H9 (cell line): ENCODE measurements around the gene NTF4. TPM values are rescaled to one million over a fixed set of nuclear protein-coding genes. Genes with fewer than 3 reads are reported as not detected.

Experiments used
- DNase-seq: peaks from one replicate; pipeline ENCODE4 v3.0.0-alpha.2; 2017
- H2AFZ ChIP-seq: one replicate; pipeline ENCODE4 v1.6.1; 2013; ENCODE audit warnings: mild to moderate bottlenecking, low read length, control low read depth, moderate library complexity
- H2AK5ac ChIP-seq: 2 replicates; pipeline ENCODE4 v1.6.1; 2013; ENCODE audit warnings: low read length, control low read depth, mixed read lengths; ENCODE audit not compliant: insufficient read length
- H2BK120ac ChIP-seq: one replicate; pipeline ENCODE4 v1.6.1; 2013; ENCODE audit warnings: low read depth, mild to moderate bottlenecking, low read length, control low read depth, inconsistent platforms; ENCODE audit not compliant: poor library complexity, severe bottlenecking
- H2BK12ac ChIP-seq: 2 replicates; pipeline ENCODE4 v1.6.1; 2013; ENCODE audit warnings: low read length, control low read depth, mixed read lengths, low read depth; ENCODE audit not compliant: insufficient read length
- H2BK15ac ChIP-seq: 2 replicates; pipeline ENCODE4 v1.6.1; 2013; ENCODE audit warnings: low read depth, low read length, control low read depth
- H2BK20ac ChIP-seq: one replicate; pipeline ENCODE4 v1.6.1; 2013; ENCODE audit warnings: low read depth, mild to moderate bottlenecking, low read length, control low read depth, inconsistent platforms; ENCODE audit not compliant: poor library complexity, severe bottlenecking
- H2BK5ac ChIP-seq: 2 replicates; pipeline ENCODE4 v1.6.1; 2013; ENCODE audit warnings: low read length, control low read depth, mixed read lengths; ENCODE audit not compliant: insufficient read length
- H3K14ac ChIP-seq: 2 replicates; pipeline ENCODE4 v1.6.1; 2013; ENCODE audit warnings: low read length, control low read depth; ENCODE audit not compliant: insufficient read depth
- H3K18ac ChIP-seq: 2 replicates; pipeline ENCODE4 v1.6.1; 2013; ENCODE audit warnings: low read depth, mild to moderate bottlenecking, mixed read lengths, low read length, control low read depth; ENCODE audit not compliant: insufficient read length
- H3K23ac ChIP-seq: 2 replicates; pipeline ENCODE4 v1.6.1; 2013; ENCODE audit warnings: low read length, control low read depth, mixed read lengths, low read depth; ENCODE audit not compliant: insufficient read length
- H3K23me2 ChIP-seq: 2 replicates; pipeline ENCODE4 v1.6.1; 2013; ENCODE audit warnings: low read depth, mild to moderate bottlenecking, mixed read lengths, low read length, control low read depth; ENCODE audit not compliant: insufficient read length, poor library complexity, severe bottlenecking
- H3K27ac ChIP-seq: 2 replicates; pipeline ENCODE4 v1.5.1; 2013; ENCODE audit warnings: low read length, control low read depth, mixed read lengths, low read depth; ENCODE audit not compliant: insufficient read length
- H3K27me3 ChIP-seq: 2 replicates; pipeline ENCODE4 v1.6.1; 2013; ENCODE audit warnings: low read length, control low read depth, inconsistent platforms; ENCODE audit not compliant: insufficient read depth
- H3K4ac ChIP-seq: 2 replicates; pipeline ENCODE4 v1.6.1; 2013; ENCODE audit warnings: low read depth, mild to moderate bottlenecking, control low read depth, inconsistent platforms, low read length, moderate library complexity
- H3K4me1 ChIP-seq: 2 replicates; pipeline ENCODE4 v1.6.1; 2013; ENCODE audit warnings: low read length, control low read depth, inconsistent platforms; ENCODE audit not compliant: insufficient read depth
- H3K4me2 ChIP-seq: 2 replicates; pipeline ENCODE4 v1.6.1; 2013; ENCODE audit warnings: low read length, control low read depth, mixed read lengths; ENCODE audit not compliant: insufficient read length, insufficient read depth
- H3K56ac ChIP-seq: 2 replicates; pipeline ENCODE4 v1.6.1; 2013; ENCODE audit warnings: low read depth, mild to moderate bottlenecking, mixed read lengths, low read length, control low read depth; ENCODE audit not compliant: insufficient read length
- H3K79me1 ChIP-seq: 2 replicates; pipeline ENCODE4 v1.6.1; 2013; ENCODE audit warnings: low read depth, mild to moderate bottlenecking, moderate library complexity, low read length, control low read depth, inconsistent platforms; ENCODE audit not compliant: insufficient read depth, poor library complexity, severe bottlenecking
- H3K79me2 ChIP-seq: 2 replicates; pipeline ENCODE4 v1.6.1; 2013; ENCODE audit warnings: low read length, control low read depth, inconsistent platforms; ENCODE audit not compliant: insufficient read depth
- H3K9ac ChIP-seq: 2 replicates; pipeline ENCODE4 v1.6.1; 2013; ENCODE audit warnings: low read length, control low read depth, mixed read lengths; ENCODE audit not compliant: insufficient read length; ENCODE audit errors: extremely low read depth
- H3K9me3 ChIP-seq: one replicate; pipeline ENCODE4 v1.6.1; 2013; ENCODE audit warnings: low read depth, low read length, inconsistent platforms; ENCODE audit not compliant: control insufficient read depth
- H3T11ph ChIP-seq: one replicate; pipeline ENCODE4 v1.6.1; 2013; ENCODE audit warnings: mild to moderate bottlenecking, low read length, control low read depth, inconsistent platforms
- H4K20me1 ChIP-seq: one replicate; pipeline ENCODE4 v1.6.1; 2013; ENCODE audit not compliant: control insufficient read depth, insufficient read length, insufficient read depth
- H4K5ac ChIP-seq: 2 replicates; pipeline ENCODE4 v1.6.1; 2013; ENCODE audit warnings: low read depth, mild to moderate bottlenecking, mixed read lengths, low read length, control low read depth; ENCODE audit not compliant: insufficient read length
- H4K8ac ChIP-seq: replicated peaks from 2 replicates; pipeline ENCODE4 v1.6.1; 2013; ENCODE audit warnings: low read length, control low read depth, mixed read lengths, low read depth; ENCODE audit not compliant: insufficient read length
- H4K91ac ChIP-seq: 2 replicates; pipeline ENCODE4 v1.6.1; 2013; ENCODE audit warnings: low read depth, mild to moderate bottlenecking, moderate library complexity, mixed read lengths, low read length, control low read depth; ENCODE audit not compliant: insufficient read length
- H3K27ac Mint-ChIP-seq, 3 experiments: 2 replicates in 2 of 3; 3 replicates in 1 of 3; pipeline ENCODE4 v1.8.0; 2020 to 2021; ENCODE audit warnings: mixed read lengths in 3 of 3, mild to moderate bottlenecking in 1 of 3, moderate library complexity in 1 of 3
- H3K27me3 Mint-ChIP-seq: 2 replicates; pipeline ENCODE4 v1.8.0; 2021; ENCODE audit warnings: low read depth, mild to moderate bottlenecking, moderate library complexity, mixed read lengths
- H3K36me3 Mint-ChIP-seq, 3 experiments: 2 replicates in 2 of 3; 3 replicates in 1 of 3; pipeline ENCODE4 v1.8.0; 2020 to 2021; ENCODE audit warnings: low read depth in 3 of 3, mixed read lengths in 3 of 3; ENCODE audit not compliant: insufficient read depth in 1 of 3
- H3K4me1 Mint-ChIP-seq, 2 experiments: 2 replicates each; pipeline ENCODE4 v1.8.0; 2020; ENCODE audit warnings: mixed read lengths in 2 of 2
- H3K4me3 Mint-ChIP-seq, 2 experiments: 2 replicates in 1 of 2; 3 replicates in 1 of 2; pipeline ENCODE4 v1.8.0; 2020 to 2021; ENCODE audit warnings: mild to moderate bottlenecking in 2 of 2, mixed read lengths in 2 of 2, moderate library complexity in 1 of 2
- H3K9me3 Mint-ChIP-seq, 2 experiments: 2 replicates in 1 of 2; 3 replicates in 1 of 2; pipeline ENCODE4 v1.8.0; 2020; ENCODE audit warnings: mild to moderate bottlenecking in 2 of 2, mixed read lengths in 2 of 2, moderate library complexity in 1 of 2
- WGBS: extraction: QIAGEN DNeasy Blood & Tissue Kit; methylation state at CpG from one replicate; pipeline ENCODE4 v1.1.7; 2013; ENCODE audit warnings: missing lambda C conversion rate, low lambda C conversion rate, mixed read lengths; ENCODE audit not compliant: insufficient read length; ENCODE audit errors: extremely low coverage; 5-methylcytosine and 5-hydroxymethylcytosine counted together
- total RNA-seq: library from RNA; stranded (reverse); gene quantifications from 2 replicates; pipeline ENCODE4 v1.2.1, GENCODE V29; 2021
- TF ChIP-seq, protein P1 (sequence below): fragments of 200-600 bp; sonication (generic); conservative IDR thresholded peaks from 3 replicates; pipeline ENCODE4 v1.8.0; 2021; ENCODE audit warnings: antibody characterized with exemption, mild to moderate bottlenecking

NTF4 gene
- total RNA-seq, 1 experiment from 2014 or later = 2.1 TPM

DNA sequence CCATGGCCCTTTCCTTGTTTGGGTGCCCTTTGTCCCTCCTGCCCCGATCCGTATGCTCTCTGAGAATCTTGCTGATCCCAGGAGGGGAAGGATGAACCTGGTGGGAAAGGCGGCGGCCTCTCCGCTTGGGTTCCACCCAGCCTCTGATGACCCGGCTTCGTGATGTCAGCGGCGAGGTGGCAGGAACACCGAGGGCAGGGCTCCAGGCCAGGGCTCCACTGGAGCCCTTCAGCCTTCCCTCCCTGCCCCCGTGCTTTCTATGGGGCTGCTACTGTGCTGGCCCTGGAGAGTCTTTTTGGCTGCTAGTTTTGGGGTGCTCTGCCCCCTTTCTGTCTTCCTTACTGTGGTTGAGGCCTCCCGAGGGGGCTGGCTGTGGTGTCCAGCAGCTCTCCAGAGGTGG, 37.7 kb upstream of the NTF4 start:
- Histone ChIP-seq H3K79me2 (no peaks in the 10 kb centered on the region), H4K8ac (no peak overlapping the region), H3K27ac (no peak overlapping the region), H3K4me2 (no peak overlapping the region), H3K27me3 (no peaks in the 10 kb centered on the region), H3K9me3 (no peaks in the 10 kb centered on the region), H3K4ac (no peak overlapping the region), H3K14ac (no peak overlapping the region), H3K18ac (no peak overlapping the region), H3K23me2 (no peaks in the 10 kb centered on the region), H2BK12ac (no peak overlapping the region), H3K56ac (no peak overlapping the region), H2AK5ac (no peak overlapping the region), H4K91ac (no peak overlapping the region), H3K23ac (no peak overlapping the region), H4K5ac (no peak overlapping the region), H3K4me1 (no peaks in the 10 kb centered on the region), H2BK15ac (no peak overlapping the region), H2AFZ (no peak overlapping the region), H3K9ac (no peak overlapping the region), H3T11ph (no peak overlapping the region), H4K20me1 (no peaks in the 10 kb centered on the region), H2BK120ac (no peak overlapping the region), H3K79me1 (no peaks in the 10 kb centered on the region), H2BK20ac (no peak overlapping the region), H2BK5ac (no peak overlapping the region)
- Mint-ChIP-seq H3K4me3 (no peak overlapping the region), H3K9me3 (peaks cover 0 to 2% of the 10 kb centered on the region in 2 experiments; a peak in 2 of 5 replicates), H3K27me3 (no peaks in the 10 kb centered on the region; the same call in 1 of the 2 replicates), H3K36me3 (peaks cover 58 to 86% (median 82%) of the 10 kb centered on the region in 3 experiments), H3K27ac (peak overlapping the region in 2 of 3 experiments; percentile 59 to 72; a peak in 3 of 7 replicates), H3K4me1 (peaks cover 10 to 22% of the 10 kb centered on the region in 2 experiments)
- WGBS = no CpG with 5 or more reads among the region's 12 CpGs
- TF ChIP-seq, protein P1, sequence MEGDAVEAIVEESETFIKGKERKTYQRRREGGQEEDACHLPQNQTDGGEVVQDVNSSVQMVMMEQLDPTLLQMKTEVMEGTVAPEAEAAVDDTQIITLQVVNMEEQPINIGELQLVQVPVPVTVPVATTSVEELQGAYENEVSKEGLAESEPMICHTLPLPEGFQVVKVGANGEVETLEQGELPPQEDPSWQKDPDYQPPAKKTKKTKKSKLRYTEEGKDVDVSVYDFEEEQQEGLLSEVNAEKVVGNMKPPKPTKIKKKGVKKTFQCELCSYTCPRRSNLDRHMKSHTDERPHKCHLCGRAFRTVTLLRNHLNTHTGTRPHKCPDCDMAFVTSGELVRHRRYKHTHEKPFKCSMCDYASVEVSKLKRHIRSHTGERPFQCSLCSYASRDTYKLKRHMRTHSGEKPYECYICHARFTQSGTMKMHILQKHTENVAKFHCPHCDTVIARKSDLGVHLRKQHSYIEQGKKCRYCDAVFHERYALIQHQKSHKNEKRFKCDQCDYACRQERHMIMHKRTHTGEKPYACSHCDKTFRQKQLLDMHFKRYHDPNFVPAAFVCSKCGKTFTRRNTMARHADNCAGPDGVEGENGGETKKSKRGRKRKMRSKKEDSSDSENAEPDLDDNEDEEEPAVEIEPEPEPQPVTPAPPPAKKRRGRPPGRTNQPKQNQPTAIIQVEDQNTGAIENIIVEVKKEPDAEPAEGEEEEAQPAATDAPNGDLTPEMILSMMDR = no peak
- DNase-seq = no peak
